Activated CD4-positive, alpha-beta T cell treated with anti-CD3 and anti-CD28 coated beads for 36 hours (primary cell): Measurements from ENCODE around the gene MN1. TPM values are rescaled to one million over a fixed set of nuclear protein-coding genes. Genes with fewer than 3 reads are reported as not detected.

Experiments
- ATAC-seq: fragments of 200-7000 bp; cut with Tn5 transposase; one replicate; pipeline ENCODE4 v1.10.0; 2021; ENCODE audit warnings: mild to moderate bottlenecking, moderate library complexity
- CTCF ChIA-PET: fragments of 350-600 bp; sonication (Branson Sonifier 250); formaldehyde crosslinking; loops from one replicate; lab custom pipeline; 2021; ENCODE audit warnings: antibody characterized with exemption; lab: Charles Lee
- POLR2A ChIA-PET: fragments of 350-600 bp; sonication (Branson Sonifier 250); formaldehyde crosslinking; loops from one replicate; lab custom pipeline; 2021; ENCODE audit warnings: antibody characterized with exemption, inconsistent platforms; lab: Charles Lee
- DNase-seq: peaks from one replicate; pipeline ENCODE4 v3.0.0-alpha.2; 2020
- H3K27ac Mint-ChIP-seq: one replicate; pipeline ENCODE4 v1.8.0; 2021; ENCODE audit warnings: mixed read lengths
- H3K27me3 Mint-ChIP-seq: one replicate; pipeline ENCODE4 v1.8.0; 2021; ENCODE audit warnings: mixed read lengths
- H3K36me3 Mint-ChIP-seq: one replicate; pipeline ENCODE4 v1.8.0; 2021; ENCODE audit warnings: low read depth, mixed read lengths
- H3K4me1 Mint-ChIP-seq: one replicate; pipeline ENCODE4 v1.8.0; 2021; ENCODE audit warnings: mixed read lengths
- H3K4me3 Mint-ChIP-seq: one replicate; pipeline ENCODE4 v1.8.0; 2021; ENCODE audit warnings: mild to moderate bottlenecking, moderate library complexity, mixed read lengths
- H3K9me3 Mint-ChIP-seq: one replicate; pipeline ENCODE4 v1.8.0; 2021; ENCODE audit warnings: low read depth, mixed read lengths
- intact Hi-C, 2 experiments: fragments of 100-400 bp; cut with DNase I in 1 of 2; cut with micrococcal nuclease in 1 of 2; formaldehyde crosslinking; loops; one replicate each; pipeline versions ENCODE4 v1.14.2 to v1.15.1; 2022 to 2024; cut with DNase I, micrococcal nuclease
- total RNA-seq, 2 experiments: library from RNA; stranded (reverse); gene quantifications; one replicate each; pipeline ENCODE4 v1.2.3, GENCODE V29; 2021

The MN1 gene
- total RNA-seq, 2 experiments from 2014 or later, result 0.05 to 0.12 TPM

GRCh38 chr22:27823221-27823620 lies 21.7 kb upstream of the MN1 start:
- Mint-ChIP-seq H3K9me3 (no peaks in the 10 kb centered on the region), H3K4me3 (no peak overlapping the region), H3K4me1 (no peaks in the 10 kb centered on the region), H3K27ac (no peak overlapping the region), H3K27me3 (peaks cover 2% of the 10 kb centered on the region), H3K36me3 (peaks cover 2% of the 10 kb centered on the region)
- no peak for DNase-seq
- intact Hi-C loops, result no loop called here
- POLR2A ChIA-PET, result no interaction called here
- CTCF ChIA-PET, result no interaction called here
- ATAC-seq, result no peak

GRCh38 chr22:27820896-27821866 lies 19.6 kb upstream of the MN1 start:
- H3K4me3 Mint-ChIP-seq, result no peak overlapping the region
- intact Hi-C loops, result no loop called here
- no peaks in the 10 kb centered on the region for H3K9me3 Mint-ChIP-seq
- POLR2A ChIA-PET, result no interaction called here
- ATAC-seq (no peak), DNase-seq (no peak)
- H3K27ac Mint-ChIP-seq, result no peak overlapping the region
- CTCF ChIA-PET, result no interaction called here
- peaks cover 4% of the 10 kb centered on the region for H3K27me3 Mint-ChIP-seq
- H3K36me3 Mint-ChIP-seq, result peaks cover 2% of the 10 kb centered on the region
- no peaks in the 10 kb centered on the region for H3K4me1 Mint-ChIP-seq

DNA sequence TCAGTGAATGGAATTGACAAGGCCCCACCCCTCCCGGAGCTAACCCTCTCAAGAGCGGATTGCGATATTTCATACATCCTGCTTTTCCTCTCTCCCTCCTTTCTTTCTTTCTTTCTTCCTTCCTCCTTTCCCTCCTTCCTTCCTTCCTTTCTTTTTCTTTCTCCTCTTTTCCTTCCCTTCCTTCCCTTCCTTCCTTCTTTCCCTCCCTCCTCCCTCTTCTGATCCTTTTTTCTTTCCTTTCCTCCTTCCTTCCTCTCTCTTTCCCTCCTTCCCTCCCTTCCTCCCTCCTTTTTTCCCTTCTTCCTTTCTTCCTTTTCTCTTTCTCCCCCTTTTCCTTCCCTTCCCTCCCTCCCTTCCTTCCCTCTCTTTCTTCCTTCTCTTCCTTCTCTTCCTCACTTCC lies 15.0 kb upstream of the MN1 start:
- Mint-ChIP-seq H3K4me1 (no peaks in the 10 kb centered on the region), H3K27ac (no peak overlapping the region), H3K27me3 (peaks cover 4% of the 10 kb centered on the region), H3K9me3 (no peaks in the 10 kb centered on the region), H3K4me3 (no peak overlapping the region), H3K36me3 (no peaks in the 10 kb centered on the region)
- ATAC-seq (no peak), DNase-seq (no peak)
- ChIA-PET POLR2A (no interaction called here), CTCF (interaction anchor here (1.1 kb wide), 1 partner anchor 43 kb away, joined by 3 read pairs; no protein-coding TSS in a partner anchor)
- intact Hi-C loops, result no loop called here

GRCh38 chr22:27815826-27816530 lies 14.4 kb upstream of the MN1 start:
- ATAC-seq, result no peak
- Mint-ChIP-seq H3K27ac (no peak overlapping the region), H3K9me3 (no peaks in the 10 kb centered on the region), H3K4me1 (no peaks in the 10 kb centered on the region), H3K36me3 (no peaks in the 10 kb centered on the region), H3K4me3 (no peak overlapping the region), H3K27me3 (peaks cover 4% of the 10 kb centered on the region)
- ChIA-PET POLR2A (no interaction called here), CTCF (interaction anchor here (1.1 kb wide), 1 partner anchor 43 kb away, joined by 3 read pairs; no protein-coding TSS in a partner anchor)
- no peak for DNase-seq
- intact Hi-C loops, result no loop called here

- ATAC-seq, result no peak
- Mint-ChIP-seq H3K4me1 (no peaks in the 10 kb centered on the region), H3K36me3 (no peaks in the 10 kb centered on the region), H3K27me3 (peaks cover 4% of the 10 kb centered on the region), H3K4me3 (no peak overlapping the region), H3K27ac (no peak overlapping the region), H3K9me3 (no peaks in the 10 kb centered on the region)
- DNase-seq, result no peak
- intact Hi-C loops, result no loop called here
- CTCF ChIA-PET, result interaction anchor here (1.2 kb wide), 1 partner anchor 19 kb away, joined by 3 read pairs; no protein-coding TSS in a partner anchor
- POLR2A ChIA-PET, result no interaction called here
Observed at GRCh38 chr22:27814993-27815392, 13.4 kb upstream of the MN1 start.

DNA sequence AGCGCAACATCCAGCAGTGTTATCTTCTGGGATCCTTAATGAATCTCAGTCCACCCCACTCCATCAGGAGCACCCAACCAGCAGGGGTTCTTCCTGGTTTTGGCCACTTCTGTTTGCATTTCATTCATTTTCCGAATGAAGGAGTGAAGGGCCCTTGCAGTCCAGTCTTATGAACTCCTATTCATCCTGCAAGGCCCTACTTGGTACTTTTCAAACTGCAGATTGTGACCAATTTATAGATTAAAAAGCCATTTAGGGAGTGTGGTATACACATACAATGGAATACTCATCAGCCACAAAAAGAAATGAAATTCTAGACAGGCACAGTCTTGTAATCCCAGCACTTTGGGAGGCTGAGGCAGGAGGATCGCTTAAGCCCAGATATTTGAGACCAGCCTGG lies 10.2 kb upstream of the MN1 start:
- H3K27me3 Mint-ChIP-seq, result peaks cover 8% of the 10 kb centered on the region
- no peaks in the 10 kb centered on the region for H3K4me1 Mint-ChIP-seq
- DNase-seq (no peak), ATAC-seq (no peak)
- no peaks in the 10 kb centered on the region for H3K36me3 Mint-ChIP-seq
- H3K9me3 Mint-ChIP-seq, result no peaks in the 10 kb centered on the region
- intact Hi-C loops, result no loop called here
- ChIA-PET CTCF (no interaction called here), POLR2A (no interaction called here)
- H3K27ac Mint-ChIP-seq, result no peak overlapping the region
- no peak overlapping the region for H3K4me3 Mint-ChIP-seq

GRCh38 chr22:27810609-27811151 lies 9.1 kb upstream of the MN1 start:
- no peak for DNase-seq
- no peak overlapping the region for H3K4me3 Mint-ChIP-seq
- H3K27me3 Mint-ChIP-seq, result peaks cover 10% of the 10 kb centered on the region
- H3K36me3 Mint-ChIP-seq, result no peaks in the 10 kb centered on the region
- CTCF ChIA-PET, result interaction anchor here (0.6 kb wide), 1 partner anchor 70 kb away, joined by 3 read pairs; no protein-coding TSS in a partner anchor
- POLR2A ChIA-PET, result no interaction called here
- no peak overlapping the region for H3K27ac Mint-ChIP-seq
- no peaks in the 10 kb centered on the region for H3K9me3 Mint-ChIP-seq
- H3K4me1 Mint-ChIP-seq, result no peaks in the 10 kb centered on the region
- no peak for ATAC-seq
- intact Hi-C loops, result no loop called here

- ATAC-seq (no peak), DNase-seq (no peak)
- H3K27me3 Mint-ChIP-seq, result peaks cover 18% of the 10 kb centered on the region
- H3K27ac Mint-ChIP-seq, result no peak overlapping the region
- no peak overlapping the region for H3K4me3 Mint-ChIP-seq
- no peaks in the 10 kb centered on the region for H3K9me3 Mint-ChIP-seq
- no peaks in the 10 kb centered on the region for H3K4me1 Mint-ChIP-seq
- intact Hi-C loops, result loop anchor here in 1 of 2 experiments (10.0 kb wide), 1 partner anchor 1135 kb away; no protein-coding TSS in a partner anchor
- no peaks in the 10 kb centered on the region for H3K36me3 Mint-ChIP-seq
- POLR2A ChIA-PET, result no interaction called here
- CTCF ChIA-PET, result no interaction called here
Observed at GRCh38 chr22:27809700-27810608, 8.4 kb upstream of the MN1 start.

DNA sequence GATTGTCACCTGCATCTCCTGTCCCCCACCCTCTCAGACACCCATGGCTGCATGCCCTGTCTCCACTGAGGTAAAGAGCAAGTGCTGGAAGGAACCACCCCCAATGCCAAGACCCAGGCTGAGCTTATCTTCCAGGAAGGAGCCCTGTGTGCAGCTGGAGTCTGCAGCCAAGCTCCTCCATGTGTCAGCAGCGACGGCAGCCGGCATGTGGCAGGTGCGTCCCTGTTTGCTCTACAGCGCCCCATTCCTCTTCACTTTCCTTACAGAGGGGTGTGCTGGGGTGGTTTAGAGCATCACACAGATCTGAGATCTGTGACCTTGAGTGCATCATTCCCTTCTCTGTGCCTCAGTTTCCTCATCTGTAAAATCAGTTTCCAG lies 7.7 kb upstream of the MN1 start:
- Mint-ChIP-seq H3K4me1 (peaks cover 2% of the 10 kb centered on the region), H3K36me3 (no peaks in the 10 kb centered on the region), H3K4me3 (no peak overlapping the region), H3K9me3 (no peaks in the 10 kb centered on the region), H3K27me3 (peaks cover 23% of the 10 kb centered on the region), H3K27ac (no peak overlapping the region)
- POLR2A ChIA-PET, result no interaction called here
- CTCF ChIA-PET, result no interaction called here
- intact Hi-C loops, result loop anchor here in 1 of 2 experiments (10.0 kb wide), 1 partner anchor 1134 kb away; no protein-coding TSS in a partner anchor
- no peak for ATAC-seq
- no peak for DNase-seq

DNA sequence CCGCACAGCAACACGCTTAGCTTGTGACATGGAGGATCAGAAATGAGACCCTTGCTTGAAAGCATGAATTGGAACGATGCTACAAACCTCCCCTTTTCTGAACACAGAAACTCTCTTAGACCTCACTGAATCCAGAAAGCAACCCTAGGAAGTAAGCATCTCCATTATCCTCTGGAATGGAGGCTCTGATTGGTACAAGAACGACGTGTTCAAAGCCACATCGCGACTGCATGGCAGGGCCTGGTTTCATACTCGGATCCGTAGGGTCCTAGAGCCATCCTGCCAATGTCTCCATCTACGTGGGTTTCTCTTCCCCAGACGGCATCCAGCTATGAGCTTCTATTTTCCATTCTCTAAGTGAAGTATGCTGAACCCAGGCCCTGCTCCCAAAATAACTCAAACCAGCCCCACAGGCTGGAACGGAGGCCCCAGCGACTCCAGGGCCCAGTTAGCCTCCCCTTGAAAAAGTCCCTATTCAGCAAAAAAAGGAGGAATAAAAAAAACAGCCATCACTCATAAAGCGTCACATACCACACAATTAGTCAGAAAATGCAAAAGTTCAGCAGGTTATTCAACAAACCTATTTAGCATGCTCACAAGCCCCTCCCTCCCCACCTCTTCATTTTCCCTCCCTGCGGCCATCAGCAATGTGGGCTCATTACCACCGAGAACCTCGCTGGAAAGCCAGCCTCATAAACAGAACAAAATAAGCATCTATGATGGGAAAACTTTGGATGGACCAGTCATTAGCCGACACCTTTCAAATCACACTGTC lies 7.1 kb upstream of the MN1 start:
- ATAC-seq (no peak), DNase-seq (no peak)
- Mint-ChIP-seq H3K27me3 (peaks cover 23% of the 10 kb centered on the region), H3K9me3 (no peaks in the 10 kb centered on the region), H3K4me1 (peaks cover 2% of the 10 kb centered on the region), H3K36me3 (no peaks in the 10 kb centered on the region), H3K27ac (no peak overlapping the region), H3K4me3 (no peak overlapping the region)
- intact Hi-C loops, result loop anchor here in 1 of 2 experiments (10.0 kb wide), 1 partner anchor 1134 kb away; no protein-coding TSS in a partner anchor
- POLR2A ChIA-PET, result no interaction called here
- CTCF ChIA-PET, result no interaction called here
